H1 (cell line): ENCODE data around the gene KPNA3. TPM values are rescaled to one million over a fixed set of nuclear protein-coding genes. Genes with fewer than 3 reads are reported as not detected.

Experiments used
- CTCF ChIA-PET: fragments of 300-600 bp; sonication (Branson Sonifier 250); formaldehyde crosslinking; loops from one replicate; lab custom pipeline; 2021; ENCODE audit not compliant: partially characterized antibody; lab: Charles Lee
- POLR2A ChIA-PET: fragments of 300-600 bp; sonication (Branson Sonifier 250); formaldehyde crosslinking; loops from one replicate; lab custom pipeline; 2021; ENCODE audit warnings: inconsistent platforms; ENCODE audit not compliant: partially characterized antibody; lab: Charles Lee
- DNase-seq, 2 experiments: peaks; one replicate each; pipeline versions ENCODE4 v3.0.0 to v3.0.0-alpha.2; 2010 to 2022; ENCODE audit warnings: low spot score in 2 of 2, low read depth in 1 of 2, mixed read lengths in 1 of 2
- FAIRE-seq: peaks from 2 replicates; lab custom pipeline; 2011; peaks lifted over from hg19 to GRCh38; lab: Jason Lieb, UNC
- H2AFZ ChIP-seq: 2 replicates; pipeline ENCODE4 v1.8.1; 2012; ENCODE audit warnings: low read length, inconsistent platforms
- H2AK5ac ChIP-seq: 2 replicates; pipeline ENCODE4 v1.6.1; 2013; ENCODE audit warnings: low read depth, low read length
- H2BK120ac ChIP-seq: replicated peaks from 2 replicates; pipeline ENCODE3; 2013; ENCODE audit warnings: low read depth, low read length, inconsistent platforms
- H2BK12ac ChIP-seq: 2 replicates; pipeline ENCODE4 v1.6.1; 2013; ENCODE audit warnings: low read depth, low read length
- H2BK15ac ChIP-seq: 2 replicates; pipeline ENCODE4 v1.6.1; 2013; ENCODE audit warnings: low read length
- H2BK20ac ChIP-seq: 2 replicates; pipeline ENCODE4 v1.6.1; 2013; ENCODE audit warnings: low read length
- H2BK5ac ChIP-seq: 2 replicates; pipeline ENCODE4 v1.6.1; 2013; ENCODE audit warnings: low read depth, low read length
- H3K14ac ChIP-seq: 2 replicates; pipeline ENCODE4 v1.6.1; 2013; ENCODE audit warnings: inconsistent platforms; ENCODE audit not compliant: insufficient read length
- H3K18ac ChIP-seq: 2 replicates; pipeline ENCODE4 v1.6.1; 2013; ENCODE audit warnings: low read length; ENCODE audit errors: extremely low read depth
- H3K23ac ChIP-seq: 2 replicates; pipeline ENCODE4 v1.6.1; 2013; ENCODE audit warnings: inconsistent platforms; ENCODE audit not compliant: insufficient read length
- H3K23me2 ChIP-seq: 2 replicates; pipeline ENCODE4 v1.6.1; 2013; ENCODE audit warnings: low read depth, low read length
- H3K27ac ChIP-seq: 2 replicates; pipeline ENCODE4 v1.6.1; 2011; ENCODE audit warnings: low read depth, low read length, inconsistent platforms
- H3K27me3 ChIP-seq, 4 experiments: replicated peaks in 1 of 4; 1 replicate in 1 of 4; 2 replicates in 3 of 4; pipeline versions ENCODE4 v1.6.1 to v1.8.1; 2011 to 2013; ENCODE audit warnings: low read length in 3 of 4, mild to moderate bottlenecking in 3 of 4, inconsistent platforms in 2 of 4, mixed read lengths in 2 of 4, moderate library complexity in 1 of 4; ENCODE audit not compliant: control insufficient read depth in 3 of 4, insufficient read depth in 3 of 4; ENCODE audit errors: extremely low read depth in 1 of 4
- H3K36me3 ChIP-seq, 4 experiments: 2 replicates each; pipeline versions ENCODE4 v1.6.1 to v1.8.1; 2011 to 2013; ENCODE audit warnings: mild to moderate bottlenecking in 4 of 4, low read length in 3 of 4, moderate library complexity in 2 of 4, control low read depth in 1 of 4, inconsistent platforms in 1 of 4; ENCODE audit not compliant: insufficient read depth in 4 of 4, control insufficient read depth in 2 of 4
- H3K4ac ChIP-seq: replicated peaks from 2 replicates; pipeline ENCODE3; 2013; ENCODE audit warnings: low read length, low read depth, mixed read lengths, inconsistent platforms; ENCODE audit not compliant: insufficient read length
- H3K4me1 ChIP-seq, 4 experiments: replicated peaks in 1 of 4; 1 replicate in 1 of 4; 2 replicates in 3 of 4; pipeline versions ENCODE4 v1.6.1 to v1.8.1; 2011 to 2013; ENCODE audit warnings: low read length in 3 of 4, inconsistent platforms in 2 of 4, mixed read lengths in 1 of 4; ENCODE audit not compliant: insufficient read depth in 4 of 4, control insufficient read depth in 3 of 4
- H3K4me2 ChIP-seq, 2 experiments: 2 replicates each; pipeline versions ENCODE4 v1.6.1 to v1.8.1; 2011 to 2013; ENCODE audit warnings: low read depth in 2 of 2, low read length in 2 of 2, control low read depth in 1 of 2, inconsistent platforms in 1 of 2, mild to moderate bottlenecking in 1 of 2; ENCODE audit not compliant: insufficient read depth in 1 of 2
- H3K4me3 ChIP-seq, 4 experiments: fragments of 200-600, 300-600 bp in 1 of 4; sonication (generic), shearing (Covaris generic), sonication (Bioruptor Twin) in 1 of 4; 2 replicates each; pipeline versions ENCODE4 v1.5.1 to v1.8.1; 2011 to 2016; ENCODE audit warnings: low read length in 4 of 4, low read depth in 3 of 4, control low read depth in 2 of 4, inconsistent platforms in 2 of 4, mild to moderate bottlenecking in 2 of 4, mixed read lengths in 1 of 4, moderate library complexity in 1 of 4; ENCODE audit not compliant: insufficient read depth in 2 of 4; ENCODE audit errors: extremely low read depth in 1 of 4
- H3K56ac ChIP-seq: replicated peaks from 2 replicates; pipeline ENCODE3; 2013; ENCODE audit warnings: low read depth, mild to moderate bottlenecking, mixed read lengths, low read length, inconsistent platforms; ENCODE audit not compliant: insufficient read length
- H3K79me1 ChIP-seq: 2 replicates; pipeline ENCODE4 v1.6.1; 2013; ENCODE audit warnings: low read depth, low read length, control low read depth
- H3K79me2 ChIP-seq, 2 experiments: 2 replicates each; pipeline versions ENCODE4 v1.6.1 to v1.8.1; 2012 to 2013; ENCODE audit warnings: low read length in 2 of 2, mild to moderate bottlenecking in 2 of 2, inconsistent platforms in 1 of 2; ENCODE audit not compliant: insufficient read depth in 2 of 2, control insufficient read depth in 1 of 2
- H3K9ac ChIP-seq, 4 experiments: replicated peaks in 1 of 4; 1 replicate in 1 of 4; 2 replicates in 3 of 4; pipeline versions ENCODE4 v1.6.1 to v1.8.1; 2011 to 2013; ENCODE audit warnings: low read depth in 3 of 4, low read length in 3 of 4, control low read depth in 2 of 4, mild to moderate bottlenecking in 2 of 4, moderate library complexity in 2 of 4, inconsistent platforms in 1 of 4; ENCODE audit errors: extremely low read depth in 1 of 4
- H3K9me3 ChIP-seq, 2 experiments: 2 replicates each; pipeline versions ENCODE4 v1.6.1 to v1.8.1; 2012 to 2013; ENCODE audit warnings: mild to moderate bottlenecking in 2 of 2, moderate library complexity in 2 of 2, control low read depth in 1 of 2, inconsistent platforms in 1 of 2, low read depth in 1 of 2, low read length in 1 of 2, mixed read lengths in 1 of 2; ENCODE audit not compliant: insufficient read depth in 2 of 2
- H4K20me1 ChIP-seq, 2 experiments: replicated peaks in 1 of 2; 2 replicates each; pipeline versions ENCODE3 to v1.8.1; 2011 to 2013; ENCODE audit warnings: inconsistent platforms in 2 of 2, low read length in 2 of 2, mild to moderate bottlenecking in 1 of 2; ENCODE audit not compliant: insufficient read depth in 2 of 2, control insufficient read depth in 1 of 2
- H4K5ac ChIP-seq: 2 replicates; pipeline ENCODE4 v1.6.1; 2013; ENCODE audit warnings: low read length, low read depth, mixed read lengths, inconsistent platforms; ENCODE audit not compliant: insufficient read length
- H4K8ac ChIP-seq: 2 replicates; pipeline ENCODE4 v1.8.0; 2013; ENCODE audit warnings: mild to moderate bottlenecking, moderate library complexity, low read length, inconsistent platforms; ENCODE audit not compliant: insufficient read depth; ENCODE audit errors: extremely low read depth
- H4K91ac ChIP-seq: replicated peaks from 2 replicates; pipeline ENCODE3; 2013; ENCODE audit warnings: low read length, mixed read lengths, inconsistent platforms; ENCODE audit not compliant: insufficient read length
- CBX8 ChIP-seq: fragments of 300-800, 300-1000 bp; sonication (generic); IDR thresholded peaks from 2 replicates; pipeline ENCODE4 v1.7.1; 2016; ENCODE audit warnings: low read depth, low read length, borderline replicate concordance
- CTBP2 ChIP-seq: IDR thresholded peaks from 2 replicates; pipeline ENCODE4 v1.7.0; 2011; ENCODE audit warnings: borderline replicate concordance, mild to moderate bottlenecking, moderate library complexity, mixed read lengths, low read length; ENCODE audit not compliant: insufficient read depth, insufficient read length
- EGR1 ChIP-seq: IDR thresholded peaks from 2 replicates; pipeline ENCODE4 v1.6.1; 2011; ENCODE audit warnings: low read depth, low read length, borderline replicate concordance
- FOSL1 ChIP-seq: IDR thresholded peaks from 2 replicates; pipeline ENCODE4 v1.6.1; 2011; ENCODE audit warnings: mild to moderate bottlenecking, low read depth, low read length, moderate library complexity; ENCODE audit not compliant: insufficient read depth
- JUN ChIP-seq: IDR thresholded peaks from 2 replicates; pipeline ENCODE4 v1.6.1; 2011; ENCODE audit warnings: low read depth, mild to moderate bottlenecking, improper control_type of control experiment, low read length
- NRF1 ChIP-seq: IDR thresholded peaks from 2 replicates; pipeline ENCODE4 v1.6.1; 2011; ENCODE audit warnings: mild to moderate bottlenecking, low read depth, low read length, improper control_type of control experiment
- POLR2AphosphoS5 ChIP-seq: IDR thresholded peaks from 2 replicates; pipeline ENCODE4 v1.6.1; 2011; ENCODE audit warnings: low read depth, low read length
- POU5F1 ChIP-seq: IDR thresholded peaks from 2 replicates; pipeline ENCODE4 v1.6.1; 2011; ENCODE audit warnings: low read depth, mild to moderate bottlenecking, low read length, moderate library complexity
- RAD21 ChIP-seq, 2 experiments: IDR thresholded peaks in 1 of 2; conservative IDR thresholded peaks in 1 of 2; 2 replicates each; pipeline ENCODE4 v1.6.1; 2011; ENCODE audit warnings: low read depth in 2 of 2, low read length in 2 of 2, improper control_type of control experiment in 1 of 2, inconsistent platforms in 1 of 2, mild to moderate bottlenecking in 1 of 2, moderate library complexity in 1 of 2
- SAP30 ChIP-seq: fragments of 300-600 bp; sonication (generic); IDR thresholded peaks from 2 replicates; pipeline ENCODE4 v1.7.1; 2012; ENCODE audit warnings: low read length, moderate library complexity, mild to moderate bottlenecking, inconsistent platforms; ENCODE audit not compliant: insufficient read depth, insufficient replicate concordance
- SIN3A ChIP-seq, 2 experiments: IDR thresholded peaks in 1 of 2; conservative IDR thresholded peaks in 1 of 2; 2 replicates each; pipeline ENCODE4 v1.6.1; 2011 to 2012; ENCODE audit warnings: low read length in 2 of 2, improper control_type of control experiment in 1 of 2, low read depth in 1 of 2, mild to moderate bottlenecking in 1 of 2
- TBP ChIP-seq: IDR thresholded peaks from 2 replicates; pipeline ENCODE4 v1.6.1; 2011; ENCODE audit warnings: low read depth, low read length, improper control_type of control experiment
- USF2 ChIP-seq: IDR thresholded peaks from 2 replicates; pipeline ENCODE4 v1.6.1; 2011; ENCODE audit warnings: low read length, improper control_type of control experiment
- polyA plus RNA-seq, 7 experiments: library from polyadenylated mRNA; depleted of rRNA in 3 of 7; stranded (reverse) in 5 of 7; unstranded in 2 of 7; fragments of >200 nt in 5 of 7; fragments of 200-250 nt in 2 of 7; gene quantifications; 1 replicate in 5 of 7; 2 replicates in 1 of 7; 4 replicates in 1 of 7; pipeline versions ENCODE4 v1.2.1 to v1.2.3, GENCODE V29; 2011 to 2013; ENCODE audit warnings: missing spikeins in 2 of 7, mixed read lengths in 2 of 7
- total RNA-seq: library from RNA; stranded (reverse); fragmentation: NEBNext Ultra II Directional; extraction: Animal tissue kit (Norgen Biotek cat#: 25700); gene quantifications from 2 replicates; pipeline ENCODE4 v1.2.1, GENCODE V29; 2021

KPNA3 gene
- total and polyA plus RNA-seq, 2 of the 8 experiments (the other 6 are each of a cell fraction or from before 2014, with no cell fraction given), result 21.4 to 63.2 TPM

GRCh38 chr13:49701491-49701890, 91.0 kb downstream of the KPNA3 start:
- DNase-seq (no peak), FAIRE-seq (no peak)
- H3K79me2 ChIP-seq, result no peaks in the 10 kb centered on the region
- H3K9ac ChIP-seq, result no peak overlapping the region
- no peak overlapping the region for H3K27ac ChIP-seq
- no peaks in the 10 kb centered on the region for H3K27me3 ChIP-seq
- no peak overlapping the region for H3K14ac ChIP-seq
- no peak overlapping the region for H2BK120ac ChIP-seq
- no peak overlapping the region for H4K91ac ChIP-seq
- H3K36me3 ChIP-seq, result peaks cover 4 to 58% (median 21%) of the 10 kb centered on the region in 4 experiments; a peak in 6 of 8 replicates
- H3K4me1 ChIP-seq, result peaks cover 0 to 8% (median 1%) of the 10 kb centered on the region in 4 experiments; a peak in 2 of 7 replicates
- H4K8ac ChIP-seq, result no peak overlapping the region
- H3K4me2 ChIP-seq, result no peak overlapping the region
- CTCF ChIA-PET, result no interaction called here
- H3K23ac ChIP-seq, result no peak overlapping the region
- no peak overlapping the region for H2AFZ ChIP-seq
- no peak overlapping the region for H4K5ac ChIP-seq
- H2BK12ac ChIP-seq, result no peak overlapping the region
- POLR2A ChIA-PET, result interaction anchor here (2.2 kb wide), 1 partner anchor 10 kb away, joined by 10 read pairs; the partner anchor contains the start of gene EBPL
- H2AK5ac ChIP-seq, result no peak overlapping the region
- H3K23me2 ChIP-seq, result no peaks in the 10 kb centered on the region
- no peak overlapping the region for H3K18ac ChIP-seq
- no peak overlapping the region for H2BK20ac ChIP-seq
- H2BK15ac ChIP-seq, result no peak overlapping the region
- H4K20me1 ChIP-seq, result peaks cover 0 to 1% of the 10 kb centered on the region in 2 experiments
- no peak overlapping the region for H3K56ac ChIP-seq
- H3K4me3 ChIP-seq, result no peak overlapping the region
- no peaks in the 10 kb centered on the region for H3K79me1 ChIP-seq
- H3K4ac ChIP-seq, result no peak overlapping the region
- H3K9me3 ChIP-seq, result no peaks in the 10 kb centered on the region
- H2BK5ac ChIP-seq, result no peak overlapping the region
- TF ChIP-seq TBP, result no peak
- TF ChIP-seq NRF1, result no peak
- TF ChIP-seq RAD21 (IDR thresholded peaks at IDR 0.05 in 1 of 2, conservative IDR thresholded peaks at IDR 0.05 in 1 of 2; ENCODE audit: low read depth in 2 of 2, low read length in 2 of 2), result no peak
- TF ChIP-seq SAP30, result no peak
- TF ChIP-seq CBX8, result no peak
- no peak for TF ChIP-seq POU5F1
- TF ChIP-seq SIN3A (conservative IDR thresholded peaks at IDR 0.05 in 1 of 2, IDR thresholded peaks at IDR 0.05 in 1 of 2; ENCODE audit: low read depth in 1 of 2, low read length in 2 of 2), result no peak
- no peak for TF ChIP-seq EGR1
- TF ChIP-seq JUN, result no peak
- no peak for TF ChIP-seq FOSL1
- no peak for TF ChIP-seq USF2
- no peak for TF ChIP-seq CTBP2
- no peak for TF ChIP-seq POLR2AphosphoS5
